Measurements from ENCODE around the gene TRRAP. TPM values are rescaled to one million over a fixed set of nuclear protein-coding genes. Genes with fewer than 3 reads are reported as not detected.

TRRAP gene
- polyA plus RNA-seq, 2 of the 4 experiments (the other 2 are of a cell fraction): 12.2 to 22.1 TPM

DNA sequence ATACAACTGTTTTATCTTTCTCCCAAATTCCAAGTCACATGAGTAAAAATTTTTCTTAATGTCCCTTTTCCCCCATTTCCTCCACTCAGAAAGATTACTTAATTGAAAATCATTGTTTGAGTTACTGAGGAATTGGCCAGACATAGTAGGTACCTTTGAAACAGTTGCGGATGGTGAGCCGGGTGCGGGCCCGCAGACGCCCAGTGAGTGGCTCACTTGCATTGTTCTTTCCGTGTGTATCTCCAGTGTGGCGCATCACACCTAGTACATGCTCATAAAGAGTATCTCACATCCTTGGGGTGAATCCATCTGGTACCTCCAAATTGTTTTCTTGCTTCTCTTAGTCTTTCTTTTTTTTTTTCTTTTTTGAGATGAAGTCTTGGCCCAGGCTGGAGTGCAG is 14.3 kb downstream of the TRRAP start:
- Histone ChIP-seq H3K27ac (no peak overlapping the region), H3K4me3 (no peak overlapping the region), H3K4me2 (no peak overlapping the region), H3K4me1 (no peaks in the 10 kb centered on the region), H3K9me3 (no peaks in the 10 kb centered on the region)
- POLR2A ChIA-PET: no interaction called here
- 96% methylated on average over 7 of the region's 7 CpGs for WGBS (ENCODE audit: missing lambda C conversion rate)
- DNase-seq (ENCODE audit: low read depth in 1 of 2, low spot score in 1 of 2) (no peak), FAIRE-seq (no peak), ATAC-seq (no peak)
- CTCF ChIA-PET: interaction anchor here (0.6 to 4.8 kb wide), 4 partner anchors 13 to 551 kb away, joined by 3 to 25 read pairs (median 4); partner anchors contain the start of gene TRRAP
- TF ChIP-seq, protein P1, sequence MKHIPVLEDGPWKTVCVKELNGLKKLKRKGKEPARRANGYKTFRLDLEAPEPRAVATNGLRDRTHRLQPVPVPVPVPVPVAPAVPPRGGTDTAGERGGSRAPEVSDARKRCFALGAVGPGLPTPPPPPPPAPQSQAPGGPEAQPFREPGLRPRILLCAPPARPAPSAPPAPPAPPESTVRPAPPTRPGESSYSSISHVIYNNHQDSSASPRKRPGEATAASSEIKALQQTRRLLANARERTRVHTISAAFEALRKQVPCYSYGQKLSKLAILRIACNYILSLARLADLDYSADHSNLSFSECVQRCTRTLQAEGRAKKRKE (CRISPR knock-in tag; IDR thresholded peaks at IDR 0.05; ENCODE audit: low read depth): no peak
- TF ChIP-seq ZNF302 (CRISPR knock-in tag; IDR thresholded peaks at IDR 0.05): no peak
- no peak for TF ChIP-seq FOXS1 (CRISPR knock-in tag; IDR thresholded peaks at IDR 0.05)
- TF ChIP-seq, protein P2, sequence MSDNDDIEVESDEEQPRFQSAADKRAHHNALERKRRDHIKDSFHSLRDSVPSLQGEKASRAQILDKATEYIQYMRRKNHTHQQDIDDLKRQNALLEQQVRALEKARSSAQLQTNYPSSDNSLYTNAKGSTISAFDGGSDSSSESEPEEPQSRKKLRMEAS (IDR thresholded peaks at IDR 0.05): no peak
- TF ChIP-seq RFX5 (IDR thresholded peaks at IDR 0.05): no peak
- TF ChIP-seq EHMT2 (IDR thresholded peaks at IDR 0.05; ENCODE audit: low read depth): no peak
- TF ChIP-seq EP300 (IDR thresholded peaks at IDR 0.05): no peak
- TF ChIP-seq CBX2 (IDR thresholded peaks at IDR 0.05; ENCODE audit: borderline replicate concordance, low read depth): no peak
- TF ChIP-seq NPAS2 (CRISPR knock-in tag; IDR thresholded peaks at IDR 0.05; ENCODE audit: borderline replicate concordance): no peak
- TF ChIP-seq, protein P3, sequence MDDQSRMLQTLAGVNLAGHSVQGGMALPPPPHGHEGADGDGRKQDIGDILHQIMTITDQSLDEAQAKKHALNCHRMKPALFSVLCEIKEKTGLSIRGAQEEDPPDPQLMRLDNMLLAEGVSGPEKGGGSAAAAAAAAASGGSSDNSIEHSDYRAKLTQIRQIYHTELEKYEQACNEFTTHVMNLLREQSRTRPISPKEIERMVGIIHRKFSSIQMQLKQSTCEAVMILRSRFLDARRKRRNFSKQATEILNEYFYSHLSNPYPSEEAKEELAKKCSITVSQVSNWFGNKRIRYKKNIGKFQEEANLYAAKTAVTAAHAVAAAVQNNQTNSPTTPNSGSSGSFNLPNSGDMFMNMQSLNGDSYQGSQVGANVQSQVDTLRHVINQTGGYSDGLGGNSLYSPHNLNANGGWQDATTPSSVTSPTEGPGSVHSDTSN (IDR thresholded peaks at IDR 0.05): no peak
- TF ChIP-seq ZSCAN20 (CRISPR knock-in tag; IDR thresholded peaks at IDR 0.05): no peak
- TF ChIP-seq RCOR1 (IDR thresholded peaks at IDR 0.05; ENCODE audit: low read depth, low read length): no peak
- no peak for TF ChIP-seq FOSL2 (IDR thresholded peaks at IDR 0.05)
- TF ChIP-seq FOSL2 (CRISPR knock-in tag; IDR thresholded peaks at IDR 0.05): no peak
- no peak for TF ChIP-seq ZFP36 (IDR thresholded peaks at IDR 0.05; ENCODE audit: borderline replicate concordance, partially characterized antibody)
- no peak for TF ChIP-seq HOXA7 (CRISPR knock-in tag; IDR thresholded peaks at IDR 0.05)
- no peak for TF ChIP-seq RNF2 (IDR thresholded peaks at IDR 0.05; ENCODE audit: borderline replicate concordance, low read depth)
- TF ChIP-seq EHF (CRISPR knock-in tag; IDR thresholded peaks at IDR 0.05): no peak
- TF ChIP-seq CBX8 (IDR thresholded peaks at IDR 0.05): no peak
- TF ChIP-seq CHD2 (IDR thresholded peaks at IDR 0.05; ENCODE audit: low read length, partially characterized antibody): no peak
- no peak for TF ChIP-seq HDAC2 (IDR thresholded peaks at IDR 0.05)

DNA sequence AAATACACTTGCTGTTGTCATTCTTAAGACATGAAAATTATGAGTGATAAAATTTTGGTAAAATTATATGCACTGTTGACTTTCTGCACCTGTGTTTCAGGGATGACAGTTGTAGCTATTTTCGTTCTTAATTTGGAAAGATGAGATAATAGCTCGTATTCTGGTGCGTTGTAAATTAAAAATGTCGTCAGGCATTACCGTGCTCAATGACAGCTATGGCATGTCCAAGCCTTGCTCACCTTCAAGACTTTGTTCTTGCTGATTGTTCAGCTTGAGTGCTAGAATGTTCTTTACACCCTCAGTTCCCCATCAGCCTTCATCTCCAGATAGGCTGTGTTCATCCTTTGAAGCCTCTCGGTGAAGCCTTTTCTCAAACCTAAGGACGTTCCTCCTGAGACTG is 21.5 kb downstream of the TRRAP start:
- Histone ChIP-seq H3K4me1 (no peaks in the 10 kb centered on the region), H3K27ac (no peak overlapping the region), H3K4me3 (no peak overlapping the region), H3K4me2 (no peak overlapping the region), H3K9me3 (no peaks in the 10 kb centered on the region)
- no peak for ATAC-seq
- CTCF ChIA-PET: no interaction called here
- TF ChIP-seq CHD2 (IDR thresholded peaks at IDR 0.05; ENCODE audit: low read length, partially characterized antibody) (no peak), HDAC2 (IDR thresholded peaks at IDR 0.05) (no peak), RAD21 (conservative IDR thresholded peaks at IDR 0.05 in 1 of 2, IDR thresholded peaks at IDR 0.05 in 1 of 2) (no peak), CHD4 (IDR thresholded peaks at IDR 0.05; ENCODE audit: borderline replicate concordance) (no peak)
- TF ChIP-seq, protein P4, sequence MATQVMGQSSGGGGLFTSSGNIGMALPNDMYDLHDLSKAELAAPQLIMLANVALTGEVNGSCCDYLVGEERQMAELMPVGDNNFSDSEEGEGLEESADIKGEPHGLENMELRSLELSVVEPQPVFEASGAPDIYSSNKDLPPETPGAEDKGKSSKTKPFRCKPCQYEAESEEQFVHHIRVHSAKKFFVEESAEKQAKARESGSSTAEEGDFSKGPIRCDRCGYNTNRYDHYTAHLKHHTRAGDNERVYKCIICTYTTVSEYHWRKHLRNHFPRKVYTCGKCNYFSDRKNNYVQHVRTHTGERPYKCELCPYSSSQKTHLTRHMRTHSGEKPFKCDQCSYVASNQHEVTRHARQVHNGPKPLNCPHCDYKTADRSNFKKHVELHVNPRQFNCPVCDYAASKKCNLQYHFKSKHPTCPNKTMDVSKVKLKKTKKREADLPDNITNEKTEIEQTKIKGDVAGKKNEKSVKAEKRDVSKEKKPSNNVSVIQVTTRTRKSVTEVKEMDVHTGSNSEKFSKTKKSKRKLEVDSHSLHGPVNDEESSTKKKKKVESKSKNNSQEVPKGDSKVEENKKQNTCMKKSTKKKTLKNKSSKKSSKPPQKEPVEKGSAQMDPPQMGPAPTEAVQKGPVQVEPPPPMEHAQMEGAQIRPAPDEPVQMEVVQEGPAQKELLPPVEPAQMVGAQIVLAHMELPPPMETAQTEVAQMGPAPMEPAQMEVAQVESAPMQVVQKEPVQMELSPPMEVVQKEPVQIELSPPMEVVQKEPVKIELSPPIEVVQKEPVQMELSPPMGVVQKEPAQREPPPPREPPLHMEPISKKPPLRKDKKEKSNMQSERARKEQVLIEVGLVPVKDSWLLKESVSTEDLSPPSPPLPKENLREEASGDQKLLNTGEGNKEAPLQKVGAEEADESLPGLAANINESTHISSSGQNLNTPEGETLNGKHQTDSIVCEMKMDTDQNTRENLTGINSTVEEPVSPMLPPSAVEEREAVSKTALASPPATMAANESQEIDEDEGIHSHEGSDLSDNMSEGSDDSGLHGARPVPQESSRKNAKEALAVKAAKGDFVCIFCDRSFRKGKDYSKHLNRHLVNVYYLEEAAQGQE (IDR thresholded peaks at IDR 0.05): no peak
- no peak for DNase-seq (ENCODE audit: low read depth in 1 of 2, low spot score in 1 of 2)
- POLR2A ChIA-PET: no interaction called here
- FAIRE-seq: no peak
- 91% methylated on average over 7 of the region's 7 CpGs for WGBS (ENCODE audit: missing lambda C conversion rate)
